Mesenchymal stem cell (in vitro differentiated cells and primary cell): ENCODE data around the gene IGF2R.
A peak's percentile ranks its signal among the peaks of the same experiment; 100 is the strongest.

ENCODE experiments used
- DNase-seq: peaks from one replicate; pipeline ENCODE4 v3.0.0-alpha.2; 2013
- H2AFZ ChIP-seq: one replicate; pipeline ENCODE4 v1.6.1; 2013; ENCODE audit warnings: low read depth, mild to moderate bottlenecking, control low read depth, inconsistent platforms, low read length, moderate library complexity
- H2AK5ac ChIP-seq: 2 replicates; pipeline ENCODE4 v1.6.1; 2013; ENCODE audit warnings: low read length, moderate library complexity, mild to moderate bottlenecking, inconsistent platforms; ENCODE audit not compliant: severe bottlenecking
- H2BK120ac ChIP-seq: one replicate; pipeline ENCODE4 v1.6.1; 2013; ENCODE audit warnings: low read depth, mild to moderate bottlenecking, inconsistent platforms, low read length, moderate library complexity
- H2BK12ac ChIP-seq, 2 experiments: one replicate each; pipeline ENCODE4 v1.6.1; 2013; ENCODE audit warnings: inconsistent platforms in 2 of 2, low read length in 2 of 2, mild to moderate bottlenecking in 2 of 2, moderate library complexity in 2 of 2, control low read depth in 1 of 2
- H2BK15ac ChIP-seq: one replicate; pipeline ENCODE4 v1.6.1; 2013; ENCODE audit warnings: mild to moderate bottlenecking, low read depth, inconsistent platforms; ENCODE audit not compliant: poor library complexity, severe bottlenecking
- H2BK5ac ChIP-seq: 2 replicates; pipeline ENCODE4 v1.6.1; 2013; ENCODE audit warnings: low read depth, mild to moderate bottlenecking, low read length, control low read depth, inconsistent platforms; ENCODE audit not compliant: poor library complexity, severe bottlenecking
- H3K14ac ChIP-seq, 2 experiments: one replicate each; pipeline ENCODE4 v1.6.1; 2013; ENCODE audit warnings: inconsistent platforms in 2 of 2, low read length in 2 of 2, control low read depth in 1 of 2, mild to moderate bottlenecking in 1 of 2, moderate library complexity in 1 of 2
- H3K18ac ChIP-seq, 2 experiments: one replicate each; pipeline ENCODE4 v1.6.1; 2013; ENCODE audit warnings: inconsistent platforms in 2 of 2, low read length in 2 of 2, control low read depth in 1 of 2, low read depth in 1 of 2, mild to moderate bottlenecking in 1 of 2
- H3K23ac ChIP-seq, 2 experiments: one replicate each; pipeline ENCODE4 v1.6.1; 2013; ENCODE audit warnings: inconsistent platforms in 2 of 2, low read length in 2 of 2, mild to moderate bottlenecking in 2 of 2, moderate library complexity in 2 of 2, control low read depth in 1 of 2
- H3K27ac ChIP-seq: 2 replicates; pipeline ENCODE4 v1.5.1; 2013; ENCODE audit warnings: mild to moderate bottlenecking, moderate library complexity, low read length, control low read depth, inconsistent platforms; ENCODE audit not compliant: poor library complexity, severe bottlenecking
- H3K27me3 ChIP-seq, 2 experiments: 2 replicates each; pipeline versions ENCODE4 v1.6.1 to v1.7.0; 2013; ENCODE audit warnings: low read length in 2 of 2, mild to moderate bottlenecking in 2 of 2, moderate library complexity in 2 of 2, control low read depth in 1 of 2, inconsistent platforms in 1 of 2; ENCODE audit not compliant: control insufficient read depth in 1 of 2, insufficient read depth in 1 of 2
- H3K36me3 ChIP-seq, 2 experiments: 2 replicates each; pipeline versions ENCODE4 v1.6.1 to v1.7.0; 2013; ENCODE audit warnings: low read length in 2 of 2, control low read depth in 1 of 2, inconsistent platforms in 1 of 2, low read depth in 1 of 2, mild to moderate bottlenecking in 1 of 2; ENCODE audit not compliant: insufficient read depth in 2 of 2, control insufficient read depth in 1 of 2
- H3K4ac ChIP-seq, 2 experiments: one replicate each; pipeline ENCODE4 v1.6.1; 2013; ENCODE audit warnings: inconsistent platforms in 2 of 2, low read length in 2 of 2, mild to moderate bottlenecking in 2 of 2, moderate library complexity in 2 of 2, control low read depth in 1 of 2, low read depth in 1 of 2
- H3K4me1 ChIP-seq: 2 replicates; pipeline ENCODE4 v1.6.1; 2013; ENCODE audit warnings: low read depth, low read length, control low read depth; ENCODE audit not compliant: control insufficient read depth, insufficient read depth
- H3K4me2 ChIP-seq: 2 replicates; pipeline ENCODE4 v1.6.1; 2013; ENCODE audit warnings: low read length, mild to moderate bottlenecking, inconsistent platforms; ENCODE audit not compliant: poor library complexity, severe bottlenecking
- H3K4me3 ChIP-seq, 2 experiments: 2 replicates each; pipeline versions ENCODE4 v1.5.1 to v1.7.0; 2013; ENCODE audit warnings: low read length in 2 of 2, mild to moderate bottlenecking in 2 of 2, control low read depth in 1 of 2, low read depth in 1 of 2; ENCODE audit not compliant: insufficient read depth in 1 of 2
- H3K79me1 ChIP-seq: replicated peaks from 2 replicates; pipeline ENCODE4 v1.6.1; 2013; ENCODE audit warnings: mild to moderate bottlenecking, control low read depth, low read length, inconsistent platforms; ENCODE audit not compliant: poor library complexity, severe bottlenecking
- H3K9ac ChIP-seq: 2 replicates; pipeline ENCODE4 v1.7.0; 2013; ENCODE audit warnings: mild to moderate bottlenecking, low read length, moderate library complexity
- H3K9me3 ChIP-seq: 2 replicates; pipeline ENCODE4 v1.7.0; 2013; ENCODE audit warnings: mild to moderate bottlenecking, low read length; ENCODE audit not compliant: control insufficient read depth
- H4K8ac ChIP-seq: one replicate; pipeline ENCODE4 v1.6.1; 2013; ENCODE audit warnings: inconsistent platforms, mild to moderate bottlenecking, low read length, moderate library complexity
- H4K91ac ChIP-seq: one replicate; pipeline ENCODE4 v1.6.1; 2013; ENCODE audit warnings: mild to moderate bottlenecking, low read length, inconsistent platforms
- WGBS: methylation state at CpG from one replicate; pipeline ENCODE4 v1.1.7; 2013; ENCODE audit warnings: mixed read lengths; 5-methylcytosine and 5-hydroxymethylcytosine counted together

Gene IGF2R

DNA sequence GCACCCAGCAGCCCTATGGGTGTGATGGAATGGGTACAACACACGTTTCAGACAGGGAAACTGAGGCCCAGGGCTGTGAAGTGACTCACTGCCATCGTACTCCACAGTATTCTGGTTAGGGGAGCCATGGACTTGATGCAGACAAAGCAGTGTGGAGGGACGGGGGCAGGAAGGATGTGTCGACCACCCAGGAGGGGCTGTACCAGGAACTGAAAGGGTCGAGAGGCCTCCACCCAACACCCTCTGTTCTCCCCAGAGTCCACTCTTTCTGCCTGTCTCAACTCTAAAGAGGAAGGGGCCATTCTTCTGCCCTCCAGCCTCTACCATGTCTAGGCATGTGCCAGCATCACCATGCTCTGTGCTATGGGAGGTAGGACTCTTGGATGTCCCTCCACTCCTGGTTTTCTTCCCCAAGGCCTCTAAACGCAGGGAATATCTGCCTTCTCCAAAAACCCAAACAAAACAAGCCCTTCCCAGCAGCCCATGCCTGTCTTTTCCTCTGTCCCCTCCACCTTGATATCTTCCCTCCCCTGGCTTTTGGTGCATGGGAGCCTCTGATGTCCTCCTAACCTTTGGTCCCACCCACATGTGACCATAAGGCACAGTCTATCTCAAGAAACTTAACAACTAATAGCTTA, 160.1 kb downstream of the IGF2R start:
- H4K91ac ChIP-seq, result no peak overlapping the region
- H2AK5ac ChIP-seq, result no peak overlapping the region
- no peak overlapping the region for H3K4me2 ChIP-seq
- H2BK15ac ChIP-seq, result no peak overlapping the region
- no peak overlapping the region for H2AFZ ChIP-seq
- peaks cover 5% of the 10 kb centered on the region for H3K4me1 ChIP-seq
- H3K36me3 ChIP-seq, result peaks cover 0 to 6% of the 10 kb centered on the region in 2 experiments
- 92% methylated on average over 6 of the region's 6 CpGs for WGBS
- H2BK12ac ChIP-seq, result no peak overlapping the region
- no peak overlapping the region for H3K14ac ChIP-seq
- no peak overlapping the region for H3K23ac ChIP-seq
- H3K79me1 ChIP-seq, result no peaks in the 10 kb centered on the region
- H4K8ac ChIP-seq, result no peak overlapping the region
- no peak overlapping the region for H2BK120ac ChIP-seq
- no peak overlapping the region for H3K4ac ChIP-seq
- H3K27ac ChIP-seq, result no peak overlapping the region
- no peak for DNase-seq
- H3K4me3 ChIP-seq, result no peak overlapping the region
- H2BK5ac ChIP-seq, result no peak overlapping the region
- no peak overlapping the region for H3K18ac ChIP-seq
- no peaks in the 10 kb centered on the region for H3K27me3 ChIP-seq
- H3K9me3 ChIP-seq, result no peaks in the 10 kb centered on the region
- H3K9ac ChIP-seq, result no peak overlapping the region

DNA sequence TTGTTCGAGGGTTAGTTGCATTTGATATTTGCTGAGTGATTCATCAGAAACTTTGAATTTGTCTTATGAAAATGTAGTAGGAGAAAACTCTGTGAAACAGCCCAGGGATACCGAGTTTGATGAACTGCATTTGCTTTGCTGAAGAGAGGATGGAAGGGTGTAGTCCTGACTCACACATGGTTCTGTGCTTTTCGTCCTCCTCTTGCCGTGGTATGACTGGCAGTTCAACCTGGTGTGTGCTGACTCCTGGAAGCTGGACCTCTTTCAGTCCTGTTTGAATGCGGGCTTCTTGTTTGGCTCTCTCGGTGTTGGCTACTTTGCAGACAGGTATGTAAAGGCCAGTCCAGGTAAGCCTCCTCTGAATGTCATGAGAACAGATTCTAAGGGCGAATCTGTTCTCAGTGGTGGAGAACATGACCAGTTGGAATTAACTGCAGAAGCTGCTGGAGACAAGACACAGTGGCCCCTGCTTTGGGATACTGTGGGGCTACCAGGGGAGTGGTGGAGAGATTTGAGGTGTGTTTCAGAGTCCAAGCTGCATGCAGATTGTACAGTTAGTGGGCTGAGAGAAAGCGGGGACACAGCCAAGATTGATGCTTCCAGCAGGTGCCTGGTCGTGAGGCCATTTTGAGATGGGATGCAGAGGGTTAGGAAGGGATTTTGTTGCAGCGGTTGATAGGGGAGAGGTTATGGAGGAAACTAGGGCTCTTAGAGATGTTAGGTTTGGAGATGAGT, 161.2 kb downstream of the IGF2R start:
- H3K4me2 ChIP-seq, result no peak overlapping the region
- peaks cover 0 to 9% of the 10 kb centered on the region in 2 experiments for H3K36me3 ChIP-seq
- H3K9ac ChIP-seq, result no peak overlapping the region
- no peaks in the 10 kb centered on the region for H3K27me3 ChIP-seq
- H2BK5ac ChIP-seq, result no peak overlapping the region
- no peak overlapping the region for H4K91ac ChIP-seq
- no peak overlapping the region for H3K27ac ChIP-seq
- no peak overlapping the region for H2AFZ ChIP-seq
- H4K8ac ChIP-seq, result no peak overlapping the region
- H3K23ac ChIP-seq, result no peak overlapping the region
- H3K14ac ChIP-seq, result no peak overlapping the region
- no peaks in the 10 kb centered on the region for H3K9me3 ChIP-seq
- peaks cover 5% of the 10 kb centered on the region for H3K4me1 ChIP-seq
- 95% methylated on average over 10 of the region's 10 CpGs for WGBS
- no peak overlapping the region for H3K4me3 ChIP-seq
- H2AK5ac ChIP-seq, result no peak overlapping the region
- H3K4ac ChIP-seq, result no peak overlapping the region
- no peak for DNase-seq
- no peaks in the 10 kb centered on the region for H3K79me1 ChIP-seq
- H2BK12ac ChIP-seq, result no peak overlapping the region
- no peak overlapping the region for H3K18ac ChIP-seq
- no peak overlapping the region for H2BK120ac ChIP-seq
- no peak overlapping the region for H2BK15ac ChIP-seq

DNA sequence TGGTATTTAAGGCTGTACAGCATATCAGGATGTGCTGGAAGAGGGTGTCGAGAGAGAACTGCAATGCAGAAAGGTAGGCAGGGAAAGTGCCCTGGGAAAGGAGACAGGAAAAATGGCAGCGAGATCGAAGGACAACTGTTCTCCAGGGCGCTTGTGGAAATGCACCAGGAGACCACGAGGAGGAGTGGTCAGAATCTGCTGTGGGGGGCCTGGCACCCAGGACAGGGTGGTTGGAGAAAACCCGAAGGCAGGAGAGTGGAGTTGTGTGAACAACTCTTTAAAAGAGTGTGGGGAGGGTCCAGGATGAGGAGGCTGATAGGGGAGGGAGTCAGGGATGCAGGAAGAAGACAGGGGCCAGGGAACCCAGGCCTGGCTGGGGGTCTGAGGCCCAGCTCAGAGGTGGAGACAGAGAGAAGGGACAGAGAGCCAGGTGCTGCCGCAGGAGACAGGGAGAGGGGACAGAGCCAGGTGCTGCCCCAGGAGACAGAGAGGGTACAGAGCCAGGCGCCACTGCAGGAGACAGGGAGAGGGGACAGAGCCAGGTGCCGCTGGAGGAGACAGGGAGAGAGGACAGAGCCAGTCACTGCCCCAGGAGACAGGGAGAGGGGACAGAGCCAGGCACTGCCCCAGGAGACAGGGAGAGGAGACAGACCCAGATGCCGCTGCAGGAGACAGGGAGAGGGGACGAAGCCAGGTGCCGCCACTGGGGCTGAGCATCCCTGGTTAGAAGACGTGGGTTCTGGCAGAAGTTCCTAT, 162.0 kb downstream of the IGF2R start:
- H3K79me1 ChIP-seq, result no peaks in the 10 kb centered on the region
- peak overlapping the region; percentile 21 for H4K91ac ChIP-seq
- H2BK120ac ChIP-seq, result no peak overlapping the region
- no peak overlapping the region for H4K8ac ChIP-seq
- no peak overlapping the region for H2BK12ac ChIP-seq
- no peak overlapping the region for H3K18ac ChIP-seq
- H3K27ac ChIP-seq, result no peak overlapping the region
- H3K27me3 ChIP-seq, result no peaks in the 10 kb centered on the region
- H3K23ac ChIP-seq, result no peak overlapping the region
- no peak overlapping the region for H2BK15ac ChIP-seq
- no peak overlapping the region for H2AFZ ChIP-seq
- peak overlapping the region in 1 of 2 experiments; percentile 5 for H3K14ac ChIP-seq
- no peak overlapping the region for H3K9ac ChIP-seq
- H3K4me2 ChIP-seq, result no peak overlapping the region
- no peak overlapping the region for H2BK5ac ChIP-seq
- DNase-seq, result no peak
- peaks cover 5% of the 10 kb centered on the region for H3K4me1 ChIP-seq
- peaks cover 0 to 10% of the 10 kb centered on the region in 2 experiments for H3K36me3 ChIP-seq
- H2AK5ac ChIP-seq, result no peak overlapping the region
- 96% methylated on average over 13 of the region's 13 CpGs for WGBS
- no peak overlapping the region for H3K4ac ChIP-seq
- H3K9me3 ChIP-seq, result no peaks in the 10 kb centered on the region
- no peak overlapping the region for H3K4me3 ChIP-seq

DNA sequence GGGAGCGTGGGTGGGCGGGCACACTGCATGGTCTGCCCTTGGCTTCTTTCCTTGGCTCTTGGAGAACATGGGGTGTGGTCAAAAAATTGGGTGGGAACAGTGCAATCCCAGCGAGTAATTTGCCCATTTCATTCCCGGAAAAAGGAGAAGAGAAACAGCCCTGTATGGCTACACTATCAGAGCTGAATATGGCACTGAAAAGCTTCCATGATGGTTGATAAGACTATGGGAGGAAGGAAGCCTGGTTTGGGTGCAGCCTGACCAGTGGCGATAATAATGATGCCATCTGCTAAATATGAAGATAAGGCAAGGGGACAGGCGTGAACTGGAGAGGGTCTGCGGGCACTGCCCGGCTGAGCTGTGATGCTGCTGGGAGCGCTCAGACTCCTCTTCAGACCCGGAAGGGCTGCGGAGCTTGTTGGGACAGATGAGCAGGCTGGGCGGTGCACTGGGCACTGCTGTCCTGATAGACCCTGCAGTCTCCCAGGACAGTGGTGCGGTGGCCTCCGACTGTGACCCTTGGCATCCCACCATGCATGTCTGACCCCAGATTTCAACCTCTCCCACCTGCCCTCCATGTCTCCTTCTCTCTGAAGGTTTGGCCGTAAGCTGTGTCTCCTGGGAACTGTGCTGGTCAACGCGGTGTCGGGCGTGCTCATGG, 162.9 kb downstream of the IGF2R start:
- Histone ChIP-seq H2AFZ (no peak overlapping the region), H2BK120ac (no peak overlapping the region), H4K8ac (no peak overlapping the region), H2BK15ac (no peak overlapping the region), H3K4me1 (peaks cover 5% of the 10 kb centered on the region), H3K36me3 (peaks cover 0 to 15% of the 10 kb centered on the region in 2 experiments), H3K23ac (no peak overlapping the region), H3K4me3 (no peak overlapping the region), H2BK5ac (no peak overlapping the region), H3K27ac (no peak overlapping the region), H3K14ac (no peak overlapping the region), H2BK12ac (no peak overlapping the region), H3K27me3 (no peaks in the 10 kb centered on the region), H3K79me1 (no peaks in the 10 kb centered on the region), H3K9ac (no peak overlapping the region), H3K4me2 (no peak overlapping the region), H3K4ac (no peak overlapping the region), H2AK5ac (no peak overlapping the region), H3K18ac (no peak overlapping the region), H4K91ac (no peak overlapping the region), H3K9me3 (no peaks in the 10 kb centered on the region)
- 95% methylated on average over 19 of the region's 19 CpGs for WGBS
- DNase-seq, result no peak
